Stimulated activated CD4-positive, alpha-beta T cell treated with anti-CD3 and anti-CD28 coated beads, Interleukin-1b, Interleukin-23, amount 100 ng/mL, for 1 hour (primary cell): ENCODE data around the gene JMJD8.

Experiments used
- DNase-seq, 2 donors: peaks; one replicate each; pipeline ENCODE4 v3.0.0-alpha.2; 2020; ENCODE audit warnings: low read depth in 2 of 2

Gene JMJD8

DNA sequence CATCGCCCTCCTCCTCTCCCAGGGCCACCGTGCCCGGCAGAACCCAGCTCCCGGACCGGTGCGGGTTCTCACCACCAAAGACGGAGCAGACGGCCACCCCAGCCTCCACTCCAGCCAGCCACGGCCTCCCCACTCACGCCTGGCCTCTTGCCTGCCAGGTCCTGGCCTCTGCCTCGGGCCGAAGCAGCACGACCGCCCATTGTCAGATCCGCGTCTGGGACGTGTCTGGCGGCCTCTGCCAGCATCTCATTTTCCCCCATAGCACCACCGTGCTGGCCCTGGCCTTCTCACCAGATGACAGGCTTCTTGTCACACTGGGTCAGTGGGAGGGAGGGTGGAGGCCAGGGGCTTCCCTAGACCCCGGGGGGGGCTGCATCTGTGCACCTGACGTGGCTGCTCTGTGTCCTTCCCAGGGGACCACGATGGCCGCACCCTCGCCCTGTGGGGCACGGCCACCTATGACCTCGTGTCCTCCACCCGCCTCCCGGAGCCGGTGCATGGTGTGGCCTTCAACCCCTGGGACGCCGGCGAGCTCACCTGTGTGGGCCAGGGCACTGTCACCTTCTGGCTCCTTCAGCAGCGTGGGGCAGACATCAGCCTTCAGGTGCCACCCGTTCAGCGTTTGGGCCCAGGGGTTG, 22.8 kb downstream of the JMJD8 start:
- DNase-seq, result no peak

DNA sequence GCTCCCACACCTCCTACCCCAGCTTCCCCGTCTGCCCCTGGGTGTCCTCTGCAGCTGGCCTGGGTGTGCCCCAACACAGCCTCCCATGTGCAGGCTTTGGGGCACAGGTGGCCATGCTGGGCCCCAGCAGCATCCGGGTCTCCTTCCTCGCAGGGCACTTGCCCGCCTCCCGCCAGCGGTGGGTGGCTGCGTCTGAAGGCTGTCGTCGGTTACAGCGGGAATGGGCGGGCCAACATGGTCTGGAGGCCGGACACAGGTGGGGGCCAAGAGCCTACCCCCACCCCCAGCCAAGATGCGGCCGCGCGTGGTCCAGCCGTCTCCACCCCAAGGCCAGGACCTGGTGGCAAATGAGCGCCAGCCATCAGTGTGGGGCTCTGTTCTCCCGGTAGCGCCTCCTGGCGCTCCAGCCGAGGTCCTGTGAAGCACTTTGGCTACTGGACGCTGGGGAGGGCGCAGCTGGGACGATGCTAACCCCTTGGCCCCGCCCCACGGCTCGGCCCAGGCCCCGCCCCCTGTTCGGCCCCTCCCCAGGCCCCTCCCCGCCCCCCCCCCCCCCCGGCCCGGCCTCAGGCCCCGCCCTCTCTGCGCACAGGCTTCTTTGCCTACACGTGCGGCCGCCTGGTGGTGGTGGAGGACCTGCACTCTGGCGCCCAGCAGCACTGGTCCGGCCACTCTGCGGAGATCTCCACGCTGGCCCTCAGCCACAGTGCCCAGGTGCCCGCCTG, 23.5 kb downstream of the JMJD8 start:
- peak; percentile 36 to 50 for DNase-seq

DNA sequence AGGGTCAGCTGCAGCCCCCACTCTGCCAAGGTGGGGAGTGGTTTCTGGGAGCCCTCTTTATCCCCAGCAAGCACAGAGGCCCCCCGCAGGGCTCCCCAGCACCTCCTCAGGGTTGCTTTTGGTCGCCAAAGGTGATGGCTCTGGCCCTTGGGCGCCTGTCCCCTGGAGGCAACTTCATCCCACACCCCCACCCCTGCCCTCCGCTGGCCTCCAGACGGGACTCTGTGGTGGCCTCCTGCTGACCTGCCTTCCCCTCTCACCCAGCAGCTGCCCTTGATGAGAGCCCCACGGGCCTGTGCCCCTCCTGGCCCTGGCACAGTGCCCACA, 24.0 kb downstream of the JMJD8 start:
- no peak for DNase-seq

DNA sequence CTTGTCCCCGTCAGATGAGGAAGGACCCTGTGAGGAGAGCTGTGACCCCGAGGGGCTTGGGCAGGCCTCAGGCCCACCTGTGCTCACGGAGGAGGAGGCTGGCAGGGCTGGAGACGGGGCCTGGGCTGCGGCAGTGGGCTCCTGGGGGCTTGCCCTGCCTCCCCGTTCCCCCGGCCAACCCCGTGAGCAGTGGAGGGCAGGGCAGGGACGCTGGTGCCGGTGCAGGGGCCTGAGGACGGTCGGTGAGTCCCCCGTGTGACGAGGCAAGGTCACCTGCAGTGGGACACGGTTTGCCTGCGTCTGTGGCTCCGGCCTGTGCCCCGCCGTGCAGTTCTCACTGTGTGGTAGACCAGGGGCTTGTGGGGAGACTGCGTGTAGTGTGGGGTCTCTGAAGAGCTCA, 24.5 kb downstream of the JMJD8 start:
- no peak for DNase-seq

DNA sequence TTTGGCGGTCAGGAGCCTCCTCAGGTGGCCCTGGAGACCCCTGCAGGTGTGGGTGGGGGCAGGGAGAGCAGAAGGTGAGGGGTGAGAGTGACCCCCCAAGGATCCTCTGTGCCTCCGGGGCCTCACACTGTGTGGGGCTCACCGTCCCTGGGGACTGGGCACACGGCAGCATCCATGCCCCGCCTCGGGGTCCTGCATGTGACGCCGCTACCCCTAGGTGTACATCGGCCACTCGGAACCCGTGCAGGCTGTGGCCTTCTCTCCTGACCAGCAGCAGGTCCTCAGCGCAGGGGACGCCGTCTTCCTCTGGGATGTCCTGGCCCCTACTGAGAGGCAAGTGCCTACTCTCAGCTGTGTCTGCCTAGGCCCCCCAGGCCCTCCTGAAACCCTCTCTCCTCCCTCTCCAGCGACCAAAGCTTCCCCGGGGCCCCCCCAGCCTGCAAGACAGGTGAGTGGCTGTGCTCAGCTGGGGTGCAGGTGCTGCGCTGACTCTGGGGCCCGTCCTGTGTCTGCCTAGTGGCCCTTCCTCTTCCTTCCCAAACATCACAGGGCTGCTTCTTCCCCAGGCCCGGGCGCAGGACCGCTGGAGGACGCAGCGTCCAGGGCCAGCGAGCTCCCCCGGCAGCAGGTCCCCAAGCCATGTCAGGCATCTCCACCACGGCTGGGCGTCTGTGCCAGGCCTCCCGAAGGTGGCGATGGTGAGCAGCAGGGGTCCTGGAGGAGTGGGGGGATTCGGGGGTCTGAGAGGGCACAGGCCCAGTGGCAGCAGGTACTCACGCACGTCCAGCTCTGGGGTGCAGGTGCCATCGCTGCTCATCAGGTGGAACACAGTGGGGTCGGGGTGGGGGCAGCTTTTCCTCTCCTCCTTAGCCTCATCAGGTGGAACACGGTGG, 25.2 kb downstream of the JMJD8 start:
- DNase-seq, result no peak

DNA sequence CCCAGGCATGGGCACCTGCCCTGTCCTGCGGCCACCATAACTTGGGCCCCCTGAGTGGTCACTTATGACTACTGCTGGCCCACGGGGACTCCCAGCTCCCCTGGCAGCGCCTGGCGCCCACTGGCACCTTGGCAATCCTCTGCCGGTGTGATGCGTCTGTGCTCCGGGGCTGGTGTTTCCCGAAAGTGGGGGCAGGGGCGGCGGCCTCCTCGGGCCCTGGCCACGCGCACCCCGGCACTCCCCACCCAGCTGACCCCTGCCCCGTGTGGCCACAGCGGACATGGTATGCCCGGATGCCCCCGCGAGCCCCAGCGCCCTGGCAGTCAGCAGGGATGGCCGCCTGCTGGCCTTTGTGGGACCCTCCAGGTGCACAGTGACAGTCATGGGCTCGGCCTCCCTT, 26.6 kb downstream of the JMJD8 start:
- DNase-seq, result no peak

DNA sequence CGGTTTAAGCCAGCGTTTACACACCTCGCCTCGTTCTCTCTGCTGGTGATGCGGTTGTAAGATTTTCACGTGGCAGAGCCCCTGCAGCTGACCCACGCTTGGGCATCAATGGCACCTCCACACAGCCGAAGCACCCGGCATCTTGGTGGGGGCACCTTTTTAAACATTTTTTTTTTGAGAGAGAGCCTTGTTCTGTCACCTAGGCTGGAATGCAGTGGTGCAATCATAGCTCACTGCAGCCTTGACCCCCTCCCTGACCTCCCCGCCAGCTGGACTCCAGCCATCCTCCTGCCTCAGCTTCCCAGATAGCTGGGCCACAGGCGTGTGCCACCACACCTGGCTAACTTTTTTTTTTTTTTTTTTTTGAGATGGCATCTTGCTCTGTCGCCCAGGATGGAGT, 30.1 kb downstream of the JMJD8 start:
- DNase-seq, result no peak

DNA sequence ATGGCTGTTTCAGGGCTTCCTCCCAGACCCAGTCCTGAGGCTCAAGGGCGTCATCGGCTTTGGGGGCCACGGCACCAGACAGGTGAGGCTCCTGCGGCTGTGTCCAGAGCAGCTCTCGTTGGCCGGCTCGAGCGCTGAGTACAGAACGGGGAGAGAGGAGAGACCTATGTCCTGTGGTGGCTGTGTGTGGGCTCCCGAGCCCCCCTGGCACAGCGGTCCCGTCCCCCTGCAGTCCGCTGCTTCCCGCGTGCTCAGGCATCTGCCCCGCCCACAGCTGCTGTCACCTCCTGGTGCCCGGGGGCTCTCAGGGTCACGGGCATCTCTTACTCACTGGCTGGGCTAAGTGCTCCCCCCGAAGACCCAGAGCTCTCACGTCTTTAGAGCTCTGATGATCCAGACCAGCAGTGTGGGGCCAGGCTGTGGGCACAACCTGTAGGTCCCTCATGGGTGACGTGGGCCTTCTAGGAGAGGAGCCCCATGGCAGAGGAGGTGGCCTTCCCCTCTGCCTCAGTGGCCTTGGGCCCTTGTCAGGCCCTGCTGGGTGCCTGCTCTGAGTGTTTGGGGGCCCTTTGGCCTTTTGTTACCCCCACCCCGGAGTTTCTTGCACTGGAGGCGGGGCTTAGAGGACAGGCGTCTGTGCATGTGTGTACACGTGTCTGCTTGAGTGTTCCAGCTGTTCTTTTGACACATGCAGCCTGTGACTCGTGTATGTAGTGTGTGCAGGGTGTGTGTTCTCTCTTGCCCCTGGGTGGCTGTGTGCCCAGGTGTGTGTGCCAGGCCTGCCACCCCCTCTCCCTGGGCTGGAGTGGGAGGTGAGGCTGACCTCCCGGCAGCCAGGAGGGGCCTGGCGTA, 31.5 kb downstream of the JMJD8 start:
- no peak for DNase-seq

DNA sequence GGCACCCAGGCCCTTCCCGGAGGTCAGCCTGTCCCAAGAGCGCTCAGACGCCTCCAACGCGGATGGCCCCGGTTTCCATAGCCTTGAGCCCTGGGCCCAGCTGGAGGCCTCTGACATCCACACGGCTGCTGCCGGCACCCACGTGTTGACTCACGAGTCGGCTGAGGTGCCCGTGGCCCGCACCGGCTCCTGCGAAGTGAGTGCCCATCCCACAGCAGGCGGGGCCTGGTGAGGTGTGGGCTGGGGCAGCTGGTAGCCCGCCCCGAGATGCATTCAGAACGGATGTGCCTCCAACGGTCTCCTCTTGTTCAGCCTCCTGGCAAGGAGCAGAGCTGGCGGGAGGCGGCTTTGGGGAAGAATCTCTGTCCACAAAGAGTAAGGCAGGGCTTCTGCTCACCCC, 32.3 kb downstream of the JMJD8 start:
- DNase-seq, result no peak

DNA sequence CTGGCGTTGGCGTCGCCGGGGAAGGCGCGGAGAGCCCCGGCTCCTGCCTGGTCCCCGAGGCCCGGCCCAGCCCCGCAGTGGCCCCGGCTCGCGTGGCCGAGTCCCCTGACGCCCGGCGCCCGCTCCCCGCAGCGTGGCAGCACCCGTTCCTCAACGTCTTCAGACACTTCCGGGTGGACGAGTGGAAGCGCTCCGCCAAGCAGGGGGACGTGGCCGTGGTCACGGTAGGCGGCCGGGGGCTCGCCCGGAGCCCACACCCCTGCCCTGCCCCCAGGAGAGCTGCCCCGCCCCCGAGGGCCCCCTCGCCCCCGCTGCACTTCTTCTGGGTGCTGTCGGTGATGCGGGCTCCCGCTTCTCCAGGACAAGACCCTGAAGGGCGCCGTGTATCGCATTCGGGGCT, 34.5 kb downstream of the JMJD8 start:
- DNase-seq, result no peak

DNA sequence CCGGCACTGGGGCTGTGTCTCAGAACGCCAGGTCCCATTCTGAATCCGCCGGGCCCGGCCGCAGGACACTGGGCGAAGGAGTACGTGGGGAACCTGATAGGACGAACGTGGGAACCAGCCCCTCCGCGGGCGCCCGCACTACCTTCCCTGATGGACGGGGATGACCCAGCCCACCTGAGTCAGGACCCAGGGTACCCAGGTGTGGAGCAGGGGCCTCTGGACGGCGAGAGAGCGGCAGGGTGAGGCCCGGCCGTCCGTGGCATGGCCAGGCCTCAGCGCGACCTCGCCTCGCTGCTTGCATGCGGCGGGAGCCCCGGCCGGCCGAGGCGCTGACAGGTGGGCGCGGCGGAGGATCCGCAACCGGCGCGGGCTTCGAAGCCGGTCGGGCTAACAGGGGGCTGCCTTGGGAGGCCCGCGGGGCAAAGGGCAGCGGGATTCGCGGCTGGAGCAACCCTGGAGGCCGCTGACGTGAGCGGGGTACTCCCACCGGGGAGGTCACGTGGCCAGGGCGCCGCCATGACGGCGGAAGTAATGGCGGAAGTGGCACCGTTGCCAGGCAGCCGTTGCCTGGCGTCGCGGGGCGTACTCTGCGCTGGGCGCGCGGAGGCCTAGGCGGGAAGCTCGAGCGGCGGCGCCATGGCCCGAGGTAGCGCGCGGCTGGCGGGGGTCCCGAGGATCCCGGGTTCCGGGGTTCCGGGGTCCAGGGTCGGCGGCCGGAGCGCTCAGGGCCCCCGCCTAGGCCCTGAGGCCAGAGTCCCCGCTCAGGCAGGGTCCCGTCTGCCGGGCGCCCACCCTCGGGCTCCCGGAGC, 35.1 kb downstream of the JMJD8 start, which contains the start of gene WDR90:
Gene WDR90, plus strand, starts transcription at position 585 of the 809 bp plus-strand sequence. Its CDS starts 52 bp downstream, at position 637.
- DNase-seq, result peak; percentile 78 to 84

DNA sequence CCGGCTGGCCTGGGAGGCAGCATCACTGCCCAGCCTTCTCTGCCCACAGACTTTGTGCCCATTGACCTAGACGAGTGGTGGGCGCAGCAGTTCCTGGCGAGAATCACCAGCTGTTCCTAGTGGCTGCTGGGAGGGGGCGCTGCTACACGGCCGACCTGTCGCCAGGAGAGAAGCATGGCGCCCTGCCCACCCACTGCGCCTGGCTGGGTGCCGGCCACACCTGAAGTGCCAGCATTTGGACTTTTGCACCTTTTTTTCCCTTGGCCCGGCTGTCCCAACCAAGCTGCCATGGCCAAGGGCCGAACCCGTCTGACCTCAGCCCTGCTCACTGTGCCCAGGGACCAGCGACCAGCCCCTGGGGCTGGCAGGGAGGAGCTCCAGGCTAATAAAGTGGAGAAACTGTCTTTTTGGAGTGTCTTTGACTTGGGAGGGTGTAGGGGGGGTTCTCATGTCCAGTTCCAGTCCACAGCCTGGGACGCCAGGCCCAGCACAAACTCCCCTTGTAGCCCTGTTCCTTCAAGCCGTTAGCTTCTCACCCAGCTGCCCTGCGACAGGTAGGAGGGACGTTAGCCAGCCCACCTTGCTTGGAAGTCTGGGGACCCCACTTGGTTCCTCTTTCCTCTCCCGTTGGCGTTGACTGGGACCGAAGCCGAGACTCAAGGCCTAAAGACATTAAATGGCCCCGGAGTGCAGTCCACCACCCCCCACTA, 35.9 kb downstream of the JMJD8 start:
- no peak for DNase-seq

DNA sequence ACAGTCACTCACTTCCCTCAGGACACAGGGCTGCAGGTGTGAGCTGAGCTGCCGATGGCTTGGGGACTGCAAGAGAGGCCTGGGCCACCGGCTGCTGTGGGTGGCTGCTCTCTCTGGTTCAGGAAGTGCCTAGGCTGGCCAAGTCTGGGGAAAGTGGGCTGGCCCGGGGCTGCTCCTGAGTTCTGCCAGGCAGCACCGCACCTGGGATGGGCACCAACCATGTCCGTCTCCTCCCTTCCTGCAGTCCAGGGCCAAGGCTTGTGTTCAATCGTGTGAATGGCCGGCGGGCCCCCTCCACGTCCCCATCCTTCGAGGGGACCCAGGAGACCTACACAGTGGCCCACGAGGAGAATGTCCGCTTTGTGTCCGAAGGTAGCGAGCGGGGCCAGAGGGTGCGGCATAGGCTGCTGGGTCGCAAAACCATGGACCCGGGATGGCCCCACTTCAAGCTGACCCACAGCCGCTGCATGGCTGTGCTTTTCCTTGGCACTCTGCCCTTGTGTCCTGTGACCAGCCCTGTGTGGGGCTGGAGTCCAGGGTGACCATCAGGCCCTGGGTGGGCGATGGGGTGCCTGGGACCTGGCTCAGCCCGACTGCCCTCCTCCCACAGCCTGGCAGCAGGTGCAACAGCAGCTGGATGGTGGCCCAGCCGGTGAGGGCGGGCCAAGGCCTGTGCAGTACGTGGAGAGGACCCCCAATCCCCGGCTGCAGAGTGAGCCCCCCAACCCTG, 36.8 kb downstream of the JMJD8 start:
- DNase-seq, result no peak

DNA sequence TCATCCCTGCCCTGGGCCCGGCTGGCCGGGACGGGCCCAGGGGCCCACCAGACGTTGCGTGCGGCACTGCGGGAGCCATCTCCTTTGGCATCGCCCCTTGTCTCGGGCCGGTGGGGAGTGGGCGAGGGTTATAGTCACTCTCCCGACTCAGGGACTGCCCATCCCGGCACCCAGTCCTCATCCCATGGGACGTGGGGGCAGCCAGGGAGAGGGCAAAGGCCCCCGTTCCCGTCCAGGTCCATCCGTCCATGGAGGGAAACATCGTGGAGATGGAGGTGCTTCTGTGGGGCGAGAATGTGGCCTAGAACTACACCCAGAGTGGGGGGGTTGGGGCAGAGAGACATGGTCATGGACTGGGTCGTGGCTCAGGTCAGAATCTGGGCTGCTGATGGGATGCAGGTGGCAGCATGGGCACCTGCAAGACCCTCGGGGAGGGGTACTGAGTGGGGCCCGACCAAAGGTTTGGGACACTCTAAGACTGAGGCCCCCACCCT, 37.4 kb downstream of the JMJD8 start:
- DNase-seq, result no peak

DNA sequence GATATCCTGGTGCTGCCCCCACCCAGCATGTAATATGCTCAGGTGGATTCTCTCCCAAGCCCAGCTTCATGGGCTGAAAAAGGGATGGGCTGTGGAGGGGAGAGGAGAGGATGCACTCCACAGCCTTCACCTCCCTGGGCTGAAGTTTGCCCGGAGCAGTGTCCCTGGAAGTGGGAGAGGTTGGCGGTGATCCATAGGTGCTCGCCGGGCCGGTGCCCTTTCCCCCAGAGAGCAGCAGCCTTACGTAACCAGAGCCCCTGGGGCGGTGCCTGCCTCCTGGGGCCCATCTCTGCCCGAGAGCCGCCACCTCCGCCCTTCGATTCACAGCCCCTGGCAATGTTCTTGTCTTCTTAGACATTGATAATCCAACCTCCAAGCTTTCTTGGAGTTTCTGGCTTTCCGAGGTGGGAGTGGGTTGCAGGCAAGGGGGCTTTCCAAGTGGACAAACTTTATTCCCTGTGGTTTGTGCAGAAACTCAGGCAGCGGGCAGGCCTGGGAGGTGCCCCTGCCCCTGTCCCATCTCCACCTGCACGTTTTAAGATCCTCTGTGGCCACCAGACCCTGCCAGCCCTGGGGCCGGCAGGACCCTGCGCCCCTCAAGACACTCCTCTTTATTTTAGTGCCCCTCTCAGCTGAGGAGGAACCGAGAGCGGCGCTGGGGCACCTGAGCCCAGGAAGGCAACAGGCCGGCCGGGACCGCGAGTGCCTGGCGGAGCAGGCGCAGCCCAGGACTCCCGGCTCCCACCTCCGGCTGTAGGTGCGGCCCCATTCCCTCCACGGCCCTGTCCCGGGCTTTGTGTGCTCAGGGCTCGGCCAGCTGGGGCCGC, 38.1 kb downstream of the JMJD8 start:
- DNase-seq, result no peak

DNA sequence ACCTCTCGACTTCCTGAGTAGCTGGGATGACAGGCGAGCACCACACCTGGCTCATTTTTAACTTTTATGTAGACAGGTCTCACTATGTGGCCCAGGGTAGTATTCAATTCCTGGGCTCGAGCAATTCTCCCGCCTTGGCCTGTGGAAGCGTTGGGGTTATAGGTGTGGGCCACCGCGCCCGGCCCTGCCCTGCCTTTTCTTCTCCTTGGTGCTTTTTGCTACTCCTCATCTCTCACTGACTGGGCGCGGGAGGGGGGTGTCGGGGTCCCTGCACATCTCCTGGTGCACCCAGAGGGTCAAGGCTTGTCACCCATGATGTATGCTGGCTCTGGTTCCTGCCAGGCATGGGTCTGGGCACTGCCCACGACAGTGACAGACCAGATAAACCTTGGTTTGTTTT, 39.6 kb downstream of the JMJD8 start:
- DNase-seq, result no peak

DNA sequence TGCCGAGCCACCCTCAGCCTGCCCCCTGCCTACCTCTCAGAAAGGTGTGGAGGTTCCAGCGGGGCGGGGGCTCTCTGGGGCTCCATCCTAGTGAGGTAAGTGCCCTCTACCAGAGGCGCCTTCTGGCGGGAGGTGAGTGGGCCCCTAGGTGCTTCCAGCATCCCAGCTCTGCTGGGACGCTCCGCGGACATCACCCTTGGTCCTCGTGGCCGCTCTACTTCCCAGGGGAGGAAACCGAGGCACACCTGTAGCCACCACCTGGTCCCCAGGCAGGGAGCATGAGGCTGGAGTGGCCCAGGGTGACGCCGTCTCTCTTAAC, 41.1 kb downstream of the JMJD8 start:
- DNase-seq, result no peak

DNA sequence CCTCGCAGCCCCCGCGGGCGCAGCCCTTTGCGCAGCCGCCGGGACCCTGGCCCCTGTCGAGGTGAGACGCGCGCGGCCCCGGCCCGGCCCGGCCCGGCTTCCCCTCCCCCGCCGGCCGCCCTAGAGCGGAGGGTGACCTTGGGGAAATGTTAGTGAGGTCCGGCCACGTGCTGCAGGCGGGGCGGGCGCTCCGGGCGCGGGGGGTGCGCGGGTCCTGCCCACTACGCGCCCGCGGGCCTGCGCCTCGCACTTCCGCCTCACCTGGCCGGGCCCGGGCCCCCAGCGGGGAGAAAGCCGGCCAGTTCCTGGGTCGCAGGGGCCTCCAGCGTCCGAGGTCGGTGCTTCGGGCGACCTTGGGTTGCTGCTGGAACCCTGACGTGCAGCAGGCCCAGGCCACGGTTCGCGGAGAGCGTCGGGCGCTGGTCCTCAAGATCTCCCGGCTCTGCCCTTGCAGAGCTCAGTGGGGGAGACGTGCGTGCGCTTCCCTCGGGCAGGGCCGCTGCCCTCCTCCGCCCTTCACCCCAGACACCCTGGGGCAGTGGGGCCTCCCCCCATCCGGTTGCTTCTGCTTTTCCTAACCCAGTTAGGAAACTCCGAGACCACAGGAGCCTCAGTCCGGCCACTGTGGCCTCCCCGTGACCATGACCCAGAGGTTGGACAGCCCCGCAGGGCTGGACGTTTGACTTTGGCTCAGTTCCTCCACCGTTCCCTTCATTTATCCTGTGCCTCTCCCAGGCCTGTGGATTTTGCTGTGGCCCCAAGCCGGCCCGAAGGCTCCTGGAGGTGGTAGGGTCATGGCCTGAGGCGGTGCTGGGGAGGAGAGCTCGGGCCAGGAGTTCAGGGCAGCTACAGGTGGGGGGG, 41.7 kb downstream of the JMJD8 start:
- DNase-seq, result no peak
